Endometrial microvascular endothelial cells (primary cell): ENCODE results near the gene RERG. TPM values are rescaled to one million over a fixed set of nuclear protein-coding genes. Genes with fewer than 3 reads are reported as not detected.

Experiments used
- in situ Hi-C: cut with HindIII; loops from 2 replicates; pipeline ENCODE4 v1.10.0; 2017; ENCODE audit warnings: low sequenced_read_pairs, low pct_unique_long_range_greater_than_20kb; ENCODE audit errors: inconsistent ontology term
- total RNA-seq: library from RNA; depleted of rRNA; stranded (reverse); fragments of >200 nt; gene quantifications from one replicate; pipeline ENCODE4 v1.2.3, GENCODE V29; 2015; ENCODE audit errors: inconsistent ontology term

Gene RERG
- total RNA-seq, 1 donor from 2014 or later, result not detected

GRCh38 chr12:15196678-15197505, 24.3 kb downstream of the RERG start:
- in situ Hi-C loops, result no loop called here

GRCh38 chr12:15196221-15196620, 25.0 kb downstream of the RERG start:
- in situ Hi-C loops, result no loop called here

- in situ Hi-C loops, result no loop called here
Observed at GRCh38 chr12:15194456-15195368, 26.5 kb downstream of the RERG start.

GRCh38 chr12:15193946-15194345, 27.3 kb downstream of the RERG start:
- in situ Hi-C loops, result no loop called here

- in situ Hi-C loops, result no loop called here
Observed at GRCh38 chr12:15192720-15193119, 28.5 kb downstream of the RERG start.

GRCh38 chr12:15188127-15188526, 33.1 kb downstream of the RERG start:
- in situ Hi-C loops, result no loop called here

- in situ Hi-C loops, result no loop called here
Observed at GRCh38 chr12:15186597-15186996, 34.6 kb downstream of the RERG start.

- in situ Hi-C loops, result no loop called here
Observed at GRCh38 chr12:15184484-15184883, 36.7 kb downstream of the RERG start.

- in situ Hi-C loops, result no loop called here
Observed at GRCh38 chr12:15183821-15184220, 37.4 kb downstream of the RERG start.

GRCh38 chr12:15181017-15181683, 40.1 kb downstream of the RERG start:
- in situ Hi-C loops, result no loop called here

GRCh38 chr12:15180325-15180724, 40.9 kb downstream of the RERG start:
- in situ Hi-C loops, result no loop called here

GRCh38 chr12:15179672-15180071, 41.5 kb downstream of the RERG start:
- in situ Hi-C loops, result no loop called here

- in situ Hi-C loops, result no loop called here
Observed at GRCh38 chr12:15173142-15173541, 48.1 kb downstream of the RERG start.

- in situ Hi-C loops, result no loop called here
Observed at GRCh38 chr12:15172060-15172822, 49.0 kb downstream of the RERG start.

- in situ Hi-C loops, result no loop called here
Observed at GRCh38 chr12:15171012-15171655, 50.1 kb downstream of the RERG start.

- in situ Hi-C loops, result no loop called here
Observed at GRCh38 chr12:15168026-15168678, 53.1 kb downstream of the RERG start.

- in situ Hi-C loops, result no loop called here
Observed at GRCh38 chr12:15165012-15165659, 56.1 kb downstream of the RERG start.
